ENCODE measurements around the gene CCT7.
A peak's percentile ranks its signal among the peaks of the same experiment; 100 is the strongest.

CCT7 gene

GRCh38 chr2:73225513-73226360 is 8.4 kb upstream of the CCT7 start:
- no peak for DNase-seq (ENCODE audit: low read depth in 1 of 2, low spot score in 1 of 2)

- no peak for DNase-seq (ENCODE audit: low read depth in 1 of 2, low spot score in 1 of 2)
These were observed 7.0 kb upstream of the CCT7 start for GRCh38 chr2:73227086-73227485.

GRCh38 chr2:73228631-73229030 is 5.5 kb upstream of the CCT7 start:
- no peak for DNase-seq (ENCODE audit: low read depth in 1 of 2, low spot score in 1 of 2)

- DNase-seq (ENCODE audit: low read depth in 1 of 2, low spot score in 1 of 2), result no peak
These were observed 1.5 kb upstream of the CCT7 start for GRCh38 chr2:73232403-73233153.

- DNase-seq (ENCODE audit: low read depth in 1 of 2, low spot score in 1 of 2), result peak; percentile 77 to 84
These were observed 765 bp upstream of the CCT7 start, which contains the start of gene PRADC1 for GRCh38 chr2:73233154-73233931. TSS of gene PRADC1 (minus strand) at chr2:73233239. CDS start at chr2:73233160, 79 bp downstream.

- no peak for DNase-seq (ENCODE audit: low read depth in 1 of 2, low spot score in 1 of 2)
These were observed 1.4 kb downstream of the CCT7 start for GRCh38 chr2:73235315-73236028.

GRCh38 chr2:73237168-73237567 is 3.1 kb downstream of the CCT7 start:
- DNase-seq (ENCODE audit: low read depth in 1 of 2, low spot score in 1 of 2), result no peak

GRCh38 chr2:73238149-73238548 is 4.0 kb downstream of the CCT7 start:
- no peak for DNase-seq (ENCODE audit: low read depth in 1 of 2, low spot score in 1 of 2)

GRCh38 chr2:73238976-73239375 is 4.9 kb downstream of the CCT7 start:
- no peak for DNase-seq (ENCODE audit: low read depth in 1 of 2, low spot score in 1 of 2)

- DNase-seq (ENCODE audit: low read depth in 1 of 2, low spot score in 1 of 2), result no peak
These were observed 5.7 kb downstream of the CCT7 start for GRCh38 chr2:73239776-73240175.

GRCh38 chr2:73243884-73244570 is 9.9 kb downstream of the CCT7 start:
- DNase-seq (ENCODE audit: low read depth in 1 of 2, low spot score in 1 of 2), result no peak

- no peak for DNase-seq (ENCODE audit: low read depth in 1 of 2, low spot score in 1 of 2)
These were observed 10.5 kb downstream of the CCT7 start for GRCh38 chr2:73244580-73244979.

GRCh38 chr2:73246850-73247249 is 12.7 kb downstream of the CCT7 start:
- DNase-seq (ENCODE audit: low read depth in 1 of 2, low spot score in 1 of 2), result no peak

GRCh38 chr2:73249636-73250035 is 15.5 kb downstream of the CCT7 start:
- no peak for DNase-seq (ENCODE audit: low read depth in 1 of 2, low spot score in 1 of 2)

- DNase-seq (ENCODE audit: low read depth in 1 of 2, low spot score in 1 of 2), result no peak
These were observed 17.1 kb downstream of the CCT7 start for GRCh38 chr2:73250872-73251846.

- DNase-seq (ENCODE audit: low read depth in 1 of 2, low spot score in 1 of 2), result no peak
These were observed 18.3 kb downstream of the CCT7 start for GRCh38 chr2:73252238-73253027.

- no peak for DNase-seq (ENCODE audit: low read depth in 1 of 2, low spot score in 1 of 2)
These were observed 19.3 kb downstream of the CCT7 start for GRCh38 chr2:73253400-73253799.

- no peak for DNase-seq (ENCODE audit: low read depth in 1 of 2, low spot score in 1 of 2)
These were observed 19.8 kb downstream of the CCT7 start for GRCh38 chr2:73253901-73254300.
